ENCODE data around the gene C1RL.

C1RL gene

GRCh38 chr12:7066596-7066995 lies 42.4 kb downstream of the C1RL start:
- TF ChIP-seq CTCF (IDR thresholded peaks at IDR 0.05; ENCODE audit: borderline replicate concordance, insufficient read depth, low read depth, low read length) = no peak
- H3K4me3 ChIP-seq (ENCODE audit: low read depth, low read length) = no peak overlapping the region

DNA sequence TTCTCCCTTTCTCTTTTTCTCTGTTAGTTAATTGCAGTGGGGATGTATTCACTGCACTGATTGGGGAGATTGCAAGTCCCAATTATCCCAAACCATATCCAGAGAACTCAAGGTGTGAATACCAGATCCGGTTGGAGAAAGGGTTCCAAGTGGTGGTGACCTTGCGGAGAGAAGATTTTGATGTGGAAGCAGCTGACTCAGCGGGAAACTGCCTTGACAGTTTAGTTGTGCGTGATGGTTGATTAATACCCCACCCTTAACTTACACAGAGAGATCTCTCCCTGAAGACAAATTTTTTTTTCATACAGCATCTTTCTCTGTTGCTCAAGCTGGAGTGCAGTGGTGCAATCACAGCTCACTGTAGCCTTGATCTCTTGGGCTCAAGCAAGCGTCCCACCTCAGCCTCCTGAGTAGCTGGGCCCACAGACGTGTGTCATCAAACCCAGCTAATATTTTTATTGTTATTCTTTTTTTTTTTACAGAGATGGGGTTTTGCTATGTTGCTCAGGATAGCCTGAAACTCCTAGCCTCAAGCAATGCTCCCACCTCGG lies 43.9 kb downstream of the C1RL start:
- H3K4me3 ChIP-seq (ENCODE audit: low read depth, low read length) = no peak overlapping the region
- no peak for TF ChIP-seq CTCF (IDR thresholded peaks at IDR 0.05; ENCODE audit: borderline replicate concordance, insufficient read depth, low read depth, low read length)

GRCh38 chr12:7064516-7064915 lies 44.5 kb downstream of the C1RL start:
- TF ChIP-seq CTCF (IDR thresholded peaks at IDR 0.05; ENCODE audit: borderline replicate concordance, insufficient read depth, low read depth, low read length) = no peak
- H3K4me3 ChIP-seq (ENCODE audit: low read depth, low read length) = no peak overlapping the region

GRCh38 chr12:7061596-7061995 lies 47.4 kb downstream of the C1RL start:
- no peak overlapping the region for H3K4me3 ChIP-seq (ENCODE audit: low read depth, low read length)
- no peak for TF ChIP-seq CTCF (IDR thresholded peaks at IDR 0.05; ENCODE audit: borderline replicate concordance, insufficient read depth, low read depth, low read length)

- H3K4me3 ChIP-seq (ENCODE audit: low read depth, low read length) = no peak overlapping the region
- TF ChIP-seq CTCF (IDR thresholded peaks at IDR 0.05; ENCODE audit: borderline replicate concordance, insufficient read depth, low read depth, low read length) = no peak
Measured at GRCh38 chr12:7061138-7061537, 47.9 kb downstream of the C1RL start.

GRCh38 chr12:7060353-7060954 lies 48.6 kb downstream of the C1RL start, which contains the start of gene C1S:
Gene C1S, plus strand, starts transcription at chr12:7060718. Its CDS starts 1,195 bp downstream, at chr12:7061913.
- H3K4me3 ChIP-seq (ENCODE audit: low read depth, low read length) = no peak within 1 kb of the TSS
- no peak for TF ChIP-seq CTCF (IDR thresholded peaks at IDR 0.05; ENCODE audit: borderline replicate concordance, insufficient read depth, low read depth, low read length)

DNA sequence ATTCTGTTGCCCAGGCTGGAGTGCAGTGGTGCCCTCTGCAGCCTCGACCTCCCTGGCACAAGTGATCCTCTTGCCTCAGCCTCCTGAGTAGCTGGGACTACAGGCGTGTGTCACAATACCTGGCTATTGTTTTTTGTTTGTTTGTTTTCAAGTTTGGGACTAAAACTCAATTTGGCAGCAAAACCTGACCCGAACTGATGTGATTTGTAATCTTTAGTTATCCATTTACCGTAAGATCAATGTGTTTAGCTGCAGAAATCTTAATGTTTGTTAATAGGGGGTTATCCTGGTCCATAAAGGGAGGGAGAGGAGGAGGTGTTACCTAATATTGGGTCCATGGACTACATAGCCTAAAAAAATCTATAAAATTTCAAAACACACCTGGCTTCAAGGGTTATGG lies 49.2 kb downstream of the C1RL start:
- no peak for TF ChIP-seq CTCF (IDR thresholded peaks at IDR 0.05; ENCODE audit: borderline replicate concordance, insufficient read depth, low read depth, low read length)
- H3K4me3 ChIP-seq (ENCODE audit: low read depth, low read length) = no peak overlapping the region

All from GM12875 (cell line).